ENCODE data around the gene ANKRD63.
A peak's percentile ranks its signal among the peaks of the same experiment; 100 is the strongest.

The ANKRD63 gene

GRCh38 chr15:40292246-40292645 lies 9.4 kb upstream of the ANKRD63 start:
- Histone ChIP-seq H4K5ac (ENCODE audit: low read length) (no peak overlapping the region), H3K4me1 (ENCODE audit: control insufficient read depth, low read depth, low read length) (peaks cover 5% of the 10 kb centered on the region)

GRCh38 chr15:40290918-40291574 lies 8.2 kb upstream of the ANKRD63 start:
- H2BK120ac ChIP-seq (ENCODE audit: low read depth, low read length), result peak overlapping the region; percentile 13
- H3K4me2 ChIP-seq (ENCODE audit: low read length), result peak overlapping the region; percentile 14
- peak overlapping the region; percentile 91 for H3K56ac ChIP-seq (ENCODE audit: low read length)
- H4K8ac ChIP-seq (ENCODE audit: low read depth, low read length), result no peak overlapping the region
- H2BK5ac ChIP-seq (ENCODE audit: low read length), result no peak overlapping the region
- no peak overlapping the region for H2BK15ac ChIP-seq (replicated peaks; ENCODE audit: low read depth)
- no CpG with 5 or more reads among the region's 68 CpGs for WGBS (ENCODE audit: extremely low coverage, insufficient coverage, low lambda C conversion rate)
- H3K4ac ChIP-seq (ENCODE audit: low read depth, low read length), result peak overlapping the region; percentile 60
- no peaks in the 10 kb centered on the region for H3K79me1 ChIP-seq (ENCODE audit: low read length)
- H3K18ac ChIP-seq (ENCODE audit: low read length), result peak overlapping the region; percentile 45
- H3K27ac ChIP-seq (ENCODE audit: low read depth, low read length), result no peak overlapping the region
- no peak overlapping the region for H4K5ac ChIP-seq (ENCODE audit: low read length)
- peaks cover 4% of the 10 kb centered on the region for H3K4me1 ChIP-seq (ENCODE audit: control insufficient read depth, low read depth, low read length)
- no peak overlapping the region for H3K4me3 ChIP-seq (ENCODE audit: low read length)
- peak overlapping the region; percentile 62 for H3K9ac ChIP-seq (ENCODE audit: low read length)
- DNase-seq, result peak; percentile 71
- no peak overlapping the region for H2AK5ac ChIP-seq (ENCODE audit: low read length)
- no peaks in the 10 kb centered on the region for H3K36me3 ChIP-seq (ENCODE audit: control insufficient read depth, insufficient read depth, low read length)
- no peaks in the 10 kb centered on the region for H3K79me2 ChIP-seq (ENCODE audit: control insufficient read depth, insufficient read depth, low read length)
- peaks cover 2% of the 10 kb centered on the region for H3K27me3 ChIP-seq (ENCODE audit: insufficient read depth, low read length, poor library complexity)
- H3K23ac ChIP-seq (ENCODE audit: low read length), result no peak overlapping the region

More at GRCh38 chr15:40292246-40292645, 9.4 kb upstream of the ANKRD63 start:
- H3K18ac ChIP-seq (ENCODE audit: low read length), result no peak overlapping the region
- H3K4ac ChIP-seq (ENCODE audit: low read depth, low read length), result no peak overlapping the region
- H3K4me2 ChIP-seq (ENCODE audit: low read length), result no peak overlapping the region
- H3K27ac ChIP-seq (ENCODE audit: low read depth, low read length), result no peak overlapping the region
- H4K8ac ChIP-seq (ENCODE audit: low read depth, low read length), result no peak overlapping the region
- H3K56ac ChIP-seq (ENCODE audit: low read length), result no peak overlapping the region
- no peak overlapping the region for H2AK5ac ChIP-seq (ENCODE audit: low read length)
- H3K23ac ChIP-seq (ENCODE audit: low read length), result no peak overlapping the region
- H3K4me3 ChIP-seq (ENCODE audit: low read length), result no peak overlapping the region
- H3K36me3 ChIP-seq (ENCODE audit: control insufficient read depth, insufficient read depth, low read length), result no peaks in the 10 kb centered on the region
- no peaks in the 10 kb centered on the region for H3K79me2 ChIP-seq (ENCODE audit: control insufficient read depth, insufficient read depth, low read length)
- WGBS (ENCODE audit: extremely low coverage, insufficient coverage, low lambda C conversion rate), result no CpG with 5 or more reads among the region's 3 CpGs
- no peak overlapping the region for H3K9ac ChIP-seq (ENCODE audit: low read length)
- no peak overlapping the region for H2BK120ac ChIP-seq (ENCODE audit: low read depth, low read length)
- H3K79me1 ChIP-seq (ENCODE audit: low read length), result no peaks in the 10 kb centered on the region
- DNase-seq, result no peak
- no peak overlapping the region for H2BK5ac ChIP-seq (ENCODE audit: low read length)
- H3K27me3 ChIP-seq (ENCODE audit: insufficient read depth, low read length, poor library complexity), result peaks cover 2% of the 10 kb centered on the region
- no peak overlapping the region for H2BK15ac ChIP-seq (replicated peaks; ENCODE audit: low read depth)

GRCh38 chr15:40290545-40290917 lies 7.7 kb upstream of the ANKRD63 start:
- H2BK5ac ChIP-seq (ENCODE audit: low read length), result no peak overlapping the region
- H3K56ac ChIP-seq (ENCODE audit: low read length), result peak overlapping the region; percentile 35
- H3K27me3 ChIP-seq (ENCODE audit: insufficient read depth, low read length, poor library complexity), result peaks cover 2% of the 10 kb centered on the region
- H2BK15ac ChIP-seq (replicated peaks; ENCODE audit: low read depth), result no peak overlapping the region
- no peak overlapping the region for H4K5ac ChIP-seq (ENCODE audit: low read length)
- H3K23ac ChIP-seq (ENCODE audit: low read length), result no peak overlapping the region
- no peaks in the 10 kb centered on the region for H3K36me3 ChIP-seq (ENCODE audit: control insufficient read depth, insufficient read depth, low read length)
- no peak overlapping the region for H3K9ac ChIP-seq (ENCODE audit: low read length)
- H4K8ac ChIP-seq (ENCODE audit: low read depth, low read length), result no peak overlapping the region
- H3K18ac ChIP-seq (ENCODE audit: low read length), result peak overlapping the region; percentile 45
- H3K79me1 ChIP-seq (ENCODE audit: low read length), result no peaks in the 10 kb centered on the region
- H3K4ac ChIP-seq (ENCODE audit: low read depth, low read length), result no peak overlapping the region
- H2AK5ac ChIP-seq (ENCODE audit: low read length), result no peak overlapping the region
- DNase-seq, result peak; percentile 27
- no peak overlapping the region for H3K27ac ChIP-seq (ENCODE audit: low read depth, low read length)
- H3K4me1 ChIP-seq (ENCODE audit: control insufficient read depth, low read depth, low read length), result peaks cover 9% of the 10 kb centered on the region
- no peak overlapping the region for H3K4me3 ChIP-seq (ENCODE audit: low read length)
- H2BK120ac ChIP-seq (ENCODE audit: low read depth, low read length), result no peak overlapping the region
- H3K4me2 ChIP-seq (ENCODE audit: low read length), result no peak overlapping the region
- WGBS (ENCODE audit: extremely low coverage, insufficient coverage, low lambda C conversion rate), result no CpG with 5 or more reads among the region's 12 CpGs
- H3K79me2 ChIP-seq (ENCODE audit: control insufficient read depth, insufficient read depth, low read length), result no peaks in the 10 kb centered on the region

- no peak overlapping the region for H4K5ac ChIP-seq (ENCODE audit: low read length)
- H3K79me2 ChIP-seq (ENCODE audit: control insufficient read depth, insufficient read depth, low read length), result no peaks in the 10 kb centered on the region
- WGBS (ENCODE audit: extremely low coverage, insufficient coverage, low lambda C conversion rate), result no CpG with 5 or more reads among the region's 6 CpGs
- no peak overlapping the region for H2AK5ac ChIP-seq (ENCODE audit: low read length)
- H3K27me3 ChIP-seq (ENCODE audit: insufficient read depth, low read length, poor library complexity), result peaks cover 2% of the 10 kb centered on the region
- H3K4me1 ChIP-seq (ENCODE audit: control insufficient read depth, low read depth, low read length), result peaks cover 13% of the 10 kb centered on the region
- no peak overlapping the region for H2BK5ac ChIP-seq (ENCODE audit: low read length)
- H3K4ac ChIP-seq (ENCODE audit: low read depth, low read length), result no peak overlapping the region
- no peak overlapping the region for H3K4me2 ChIP-seq (ENCODE audit: low read length)
- no peak overlapping the region for H3K9ac ChIP-seq (ENCODE audit: low read length)
- no peak for DNase-seq
- H3K79me1 ChIP-seq (ENCODE audit: low read length), result no peaks in the 10 kb centered on the region
- no peak overlapping the region for H3K18ac ChIP-seq (ENCODE audit: low read length)
- H3K36me3 ChIP-seq (ENCODE audit: control insufficient read depth, insufficient read depth, low read length), result no peaks in the 10 kb centered on the region
- H2BK15ac ChIP-seq (replicated peaks; ENCODE audit: low read depth), result no peak overlapping the region
- H4K8ac ChIP-seq (ENCODE audit: low read depth, low read length), result no peak overlapping the region
- H3K27ac ChIP-seq (ENCODE audit: low read depth, low read length), result no peak overlapping the region
- no peak overlapping the region for H2BK120ac ChIP-seq (ENCODE audit: low read depth, low read length)
- no peak overlapping the region for H3K4me3 ChIP-seq (ENCODE audit: low read length)
- H3K23ac ChIP-seq (ENCODE audit: low read length), result no peak overlapping the region
- H3K56ac ChIP-seq (ENCODE audit: low read length), result no peak overlapping the region
These were observed 6.4 kb upstream of the ANKRD63 start for GRCh38 chr15:40289140-40289775.

GRCh38 chr15:40287968-40288367 lies 5.1 kb upstream of the ANKRD63 start:
- no peak overlapping the region for H3K23ac ChIP-seq (ENCODE audit: low read length)
- H3K4me1 ChIP-seq (ENCODE audit: control insufficient read depth, low read depth, low read length), result peaks cover 13% of the 10 kb centered on the region
- no peak overlapping the region for H3K4me3 ChIP-seq (ENCODE audit: low read length)
- no peak overlapping the region for H2AK5ac ChIP-seq (ENCODE audit: low read length)
- H2BK5ac ChIP-seq (ENCODE audit: low read length), result no peak overlapping the region
- no peaks in the 10 kb centered on the region for H3K79me1 ChIP-seq (ENCODE audit: low read length)
- no peak overlapping the region for H3K4ac ChIP-seq (ENCODE audit: low read depth, low read length)
- no peak overlapping the region for H3K27ac ChIP-seq (ENCODE audit: low read depth, low read length)
- H4K5ac ChIP-seq (ENCODE audit: low read length), result no peak overlapping the region
- H3K56ac ChIP-seq (ENCODE audit: low read length), result no peak overlapping the region
- peak; percentile 35 for DNase-seq
- no CpG with 5 or more reads among the region's 4 CpGs for WGBS (ENCODE audit: extremely low coverage, insufficient coverage, low lambda C conversion rate)
- peaks cover 11% of the 10 kb centered on the region for H3K27me3 ChIP-seq (ENCODE audit: insufficient read depth, low read length, poor library complexity)
- H3K79me2 ChIP-seq (ENCODE audit: control insufficient read depth, insufficient read depth, low read length), result no peaks in the 10 kb centered on the region
- no peak overlapping the region for H3K4me2 ChIP-seq (ENCODE audit: low read length)
- no peak overlapping the region for H2BK15ac ChIP-seq (replicated peaks; ENCODE audit: low read depth)
- no peak overlapping the region for H3K18ac ChIP-seq (ENCODE audit: low read length)
- H2BK120ac ChIP-seq (ENCODE audit: low read depth, low read length), result no peak overlapping the region
- no peaks in the 10 kb centered on the region for H3K36me3 ChIP-seq (ENCODE audit: control insufficient read depth, insufficient read depth, low read length)
- H4K8ac ChIP-seq (ENCODE audit: low read depth, low read length), result no peak overlapping the region
- no peak overlapping the region for H3K9ac ChIP-seq (ENCODE audit: low read length)
